ENCODE measurements around the gene PEMT. TPM values are rescaled to one million over a fixed set of nuclear protein-coding genes. Genes with fewer than 3 reads are reported as not detected.

PEMT gene
- polyA plus RNA-seq, 2 of the 4 experiments (the other 2 are of a cell fraction), result 47.5 to 47.8 TPM

- TF ChIP-seq POLR2AphosphoS2 (conservative IDR thresholded peaks at IDR 0.05; ENCODE audit: low read length), result no peak
- no peak for TF ChIP-seq HEYL (CRISPR knock-in tag; IDR thresholded peaks at IDR 0.05)
- no peak for TF ChIP-seq ZSCAN20 (CRISPR knock-in tag; IDR thresholded peaks at IDR 0.05)
- no peak for TF ChIP-seq RCOR1 (IDR thresholded peaks at IDR 0.05; ENCODE audit: low read depth, low read length)
- DNase-seq (ENCODE audit: low read depth in 1 of 2, low spot score in 1 of 2) (no peak), FAIRE-seq (no peak), ATAC-seq (no peak)
- Histone ChIP-seq H3K9me3 (no peaks in the 10 kb centered on the region), H3K27ac (no peak overlapping the region; a peak in 1 of 6 replicates), H3K4me2 (no peak overlapping the region), H3K4me3 (no peak overlapping the region), H3K4me1 (no peaks in the 10 kb centered on the region)
- WGBS (ENCODE audit: missing lambda C conversion rate), result 89% methylated on average over 17 of the region's 17 CpGs
- CTCF ChIA-PET, result interaction anchor here (0.8 to 4.1 kb wide), 10 partner anchors 11 to 175 kb away, joined by 3 to 25 read pairs (median 6); no protein-coding TSS in a partner anchor
- POLR2A ChIA-PET, result no interaction called here
These were observed 99.9 kb downstream of the PEMT start for GRCh38 chr17:17491546-17491988.

DNA sequence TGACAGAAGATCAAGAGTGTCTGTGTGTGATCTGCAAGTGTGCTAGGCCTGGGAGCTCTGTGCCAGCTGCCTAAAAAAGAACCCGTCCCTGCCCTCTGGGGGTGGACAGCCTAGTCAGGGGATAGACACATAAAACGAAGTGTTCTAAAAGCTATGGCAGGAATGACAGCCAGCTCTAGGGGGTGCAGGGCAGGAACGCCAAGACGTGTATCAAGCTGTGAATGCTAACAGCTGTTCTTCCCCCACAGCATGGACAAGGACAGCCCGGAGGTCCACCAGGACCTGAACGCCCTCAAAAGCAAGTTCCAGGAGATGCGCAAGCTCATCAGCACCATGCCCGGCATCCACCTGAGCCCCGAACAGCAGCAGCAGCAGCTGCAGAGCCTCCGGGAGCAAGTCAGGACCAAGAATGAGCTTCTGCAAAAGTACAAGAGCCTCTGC, 100.5 kb downstream of the PEMT start:
- no peak for FAIRE-seq
- ChIA-PET POLR2A (no interaction called here), CTCF (interaction anchor here (0.8 to 4.1 kb wide), 10 partner anchors 10 to 174 kb away, joined by 3 to 25 read pairs (median 6); no protein-coding TSS in a partner anchor)
- WGBS (ENCODE audit: missing lambda C conversion rate), result 85% methylated on average over 10 of the region's 10 CpGs
- Histone ChIP-seq H3K27ac (no peak overlapping the region; a peak in 1 of 6 replicates), H3K4me2 (no peak overlapping the region), H3K9me3 (no peaks in the 10 kb centered on the region), H3K4me1 (no peaks in the 10 kb centered on the region), H3K4me3 (no peak overlapping the region)
- no peak for ATAC-seq
- TF ChIP-seq MAZ (IDR thresholded peaks at IDR 0.05; ENCODE audit: borderline replicate concordance, low read depth, low read length), result no peak
- no peak for TF ChIP-seq PHF8 (IDR thresholded peaks at IDR 0.05; ENCODE audit: borderline replicate concordance, low read depth)
- no peak for TF ChIP-seq REST (IDR thresholded peaks at IDR 0.05)
- TF ChIP-seq POLR2A (IDR thresholded peaks at IDR 0.05; ENCODE audit: low read length), result no peak
- TF ChIP-seq ZC3H11A (IDR thresholded peaks at IDR 0.05), result no peak
- TF ChIP-seq NFE2L2 (conservative IDR thresholded peaks at IDR 0.05; ENCODE audit: low read length), result no peak
- TF ChIP-seq HDAC2 (IDR thresholded peaks at IDR 0.05), result no peak
- no peak for TF ChIP-seq GATA3 (IDR thresholded peaks at IDR 0.05; ENCODE audit: borderline replicate concordance)
- TF ChIP-seq CHD4 (IDR thresholded peaks at IDR 0.05; ENCODE audit: borderline replicate concordance), result no peak
- no peak for TF ChIP-seq TP53 (CRISPR knock-in tag; IDR thresholded peaks at IDR 0.05)
- TF ChIP-seq SMC3 (IDR thresholded peaks at IDR 0.05), result no peak
- TF ChIP-seq KDM1A (IDR thresholded peaks at IDR 0.05; ENCODE audit: low read depth), result no peak
- DNase-seq (ENCODE audit: low read depth in 1 of 2, low spot score in 1 of 2), result no peak

GRCh38 chr17:17487998-17488397, 103.5 kb downstream of the PEMT start:
- no peak for FAIRE-seq
- DNase-seq (ENCODE audit: low read depth in 1 of 2, low spot score in 1 of 2), result no peak
- POLR2A ChIA-PET, result no interaction called here
- ATAC-seq, result no peak
- Histone ChIP-seq H3K4me2 (no peak overlapping the region), H3K27ac (no peak overlapping the region), H3K4me1 (no peaks in the 10 kb centered on the region), H3K9me3 (no peaks in the 10 kb centered on the region), H3K4me3 (no peak overlapping the region)
- 90% methylated on average over 2 of the region's 2 CpGs for WGBS (ENCODE audit: missing lambda C conversion rate)
- TF ChIP-seq REST (IDR thresholded peaks at IDR 0.05) (no peak), RNF2 (IDR thresholded peaks at IDR 0.05; ENCODE audit: borderline replicate concordance, low read depth) (no peak), JUN (IDR thresholded peaks at IDR 0.05) (no peak), MAZ (IDR thresholded peaks at IDR 0.05; ENCODE audit: borderline replicate concordance, low read depth, low read length) (no peak), EHF (CRISPR knock-in tag; IDR thresholded peaks at IDR 0.05) (no peak), MAX (IDR thresholded peaks at IDR 0.05) (no peak), CTCF (IDR thresholded peaks at IDR 0.05) (no peak), ZFP36 (IDR thresholded peaks at IDR 0.05; ENCODE audit: borderline replicate concordance, partially characterized antibody) (no peak), MAFK (IDR thresholded peaks at IDR 0.05; ENCODE audit: partially characterized antibody) (no peak), CBX8 (IDR thresholded peaks at IDR 0.05) (no peak), HDAC2 (IDR thresholded peaks at IDR 0.05) (no peak), ESRRA (IDR thresholded peaks at IDR 0.05; ENCODE audit: borderline replicate concordance, low read length) (no peak), FOSL2 (IDR thresholded peaks at IDR 0.05) (no peak), FOSL2 (CRISPR knock-in tag; IDR thresholded peaks at IDR 0.05) (no peak), ZC3H11A (IDR thresholded peaks at IDR 0.05) (no peak), HEYL (CRISPR knock-in tag; IDR thresholded peaks at IDR 0.05) (no peak)
- CTCF ChIA-PET, result interaction anchor here (4.1 kb wide), 1 partner anchor 82 kb away, joined by 25 read pairs; no protein-coding TSS in a partner anchor
